B cell (primary cell): ENCODE results near the gene IL25. TPM values are rescaled to one million over a fixed set of nuclear protein-coding genes. Genes with fewer than 3 reads are reported as not detected.

Source experiments
- ATAC-seq: fragments of 200-7000 bp; cut with Tn5 transposase; one replicate; pipeline ENCODE4 v1.10.0; 2021; ENCODE audit warnings: low read depth, mild to moderate bottlenecking, moderate number of reproducible peaks, moderate library complexity
- CTCF ChIA-PET: fragments of 350-600 bp; sonication (Branson Sonifier 250); formaldehyde crosslinking; loops from one replicate; lab custom pipeline; 2021; ENCODE audit warnings: antibody characterized with exemption, inconsistent platforms; lab: Charles Lee
- POLR2A ChIA-PET: fragments of 350-600 bp; sonication (Branson Sonifier 250); formaldehyde crosslinking; loops from one replicate; lab custom pipeline; 2021; ENCODE audit warnings: antibody characterized with exemption; lab: Charles Lee
- DNase-seq: peaks from one replicate; pipeline ENCODE4 v3.0.0; 2013
- H2AFZ ChIP-seq: 2 replicates; pipeline ENCODE4 v1.6.1; 2012; ENCODE audit warnings: mild to moderate bottlenecking, low read depth, low read length; ENCODE audit not compliant: insufficient read depth, poor library complexity, severe bottlenecking
- H3K27ac ChIP-seq, 2 donors: 1 replicate in 1 of 2; 2 replicates in 1 of 2; pipeline ENCODE4 v1.5.1; 2012 to 2013; ENCODE audit warnings: low read length in 2 of 2, mild to moderate bottlenecking in 2 of 2, moderate library complexity in 1 of 2
- H3K27me3 ChIP-seq, 4 experiments: fragments of 200-600 bp in 1 of 4; sonication (generic) in 1 of 4; replicated peaks in 1 of 4; 1 replicate in 2 of 4; 2 replicates in 2 of 4; pipeline versions ENCODE4 v1.6.1 to v1.7.0; 2013 to 2016; ENCODE audit warnings: low read length in 3 of 4, mild to moderate bottlenecking in 2 of 4, mixed read lengths in 1 of 4, moderate library complexity in 1 of 4; ENCODE audit not compliant: insufficient read depth in 4 of 4, control insufficient read depth in 3 of 4; ENCODE audit errors: control extremely low read depth in 1 of 4
- H3K36me3 ChIP-seq, 2 experiments: replicated peaks in 1 of 2; 1 replicate in 1 of 2; 2 replicates in 1 of 2; pipeline versions ENCODE4 v1.6.1 to v1.7.1; 2013; ENCODE audit warnings: low read length in 1 of 2; ENCODE audit not compliant: insufficient read depth in 2 of 2, control insufficient read depth in 1 of 2; ENCODE audit errors: control extremely low read depth in 1 of 2, extremely low read depth in 1 of 2
- H3K4me1 ChIP-seq, 2 donors: fragments of 200-600 bp in 1 of 2; sonication (generic) in 1 of 2; 1 replicate in 1 of 2; 2 replicates in 1 of 2; pipeline versions ENCODE4 v1.5.1 to v1.6.1; 2013 to 2017; ENCODE audit warnings: low read length in 2 of 2; ENCODE audit not compliant: control insufficient read depth in 2 of 2, insufficient read depth in 2 of 2
- H3K4me2 ChIP-seq: replicated peaks from 2 replicates; pipeline ENCODE3; 2012; ENCODE audit warnings: mild to moderate bottlenecking, low read depth, low read length; ENCODE audit not compliant: poor library complexity, severe bottlenecking
- H3K4me3 ChIP-seq, 5 experiments: fragments of 200-600 bp in 1 of 5; sonication (generic) in 1 of 5; 1 replicate in 3 of 5; 2 replicates in 2 of 5; pipeline versions ENCODE4 v1.5.1 to v1.7.0; 2011 to 2016; ENCODE audit warnings: low read length in 4 of 5, mild to moderate bottlenecking in 4 of 5, low read depth in 2 of 5, control low read depth in 1 of 5, moderate library complexity in 1 of 5; ENCODE audit not compliant: insufficient read depth in 1 of 5; ENCODE audit errors: control extremely low read depth in 1 of 5, extremely low read depth in 1 of 5
- H3K79me2 ChIP-seq: fragments of 200-600 bp; sonication (generic); one replicate; pipeline ENCODE4 v1.6.0; 2016; ENCODE audit warnings: low read length; ENCODE audit not compliant: control insufficient read depth, insufficient read depth
- H3K9ac ChIP-seq: fragments of 200-600 bp; sonication (generic); 2 replicates; pipeline ENCODE4 v1.6.1; 2017; ENCODE audit warnings: mild to moderate bottlenecking, low read length, moderate library complexity
- H3K9me3 ChIP-seq, 3 donors: one replicate each; pipeline versions ENCODE4 v1.6.1 to v1.7.1; 2013; ENCODE audit warnings: low read length in 2 of 3; ENCODE audit not compliant: control insufficient read depth in 2 of 3, insufficient read depth in 1 of 3; ENCODE audit errors: control extremely low read depth in 1 of 3
- H4K20me1 ChIP-seq: 2 replicates; pipeline ENCODE4 v1.6.0; 2012; ENCODE audit warnings: mild to moderate bottlenecking, low read length; ENCODE audit not compliant: insufficient read depth, control insufficient read depth, poor library complexity, severe bottlenecking
- H3K27ac Mint-ChIP-seq: one replicate; pipeline ENCODE4 v1.8.0; 2021; ENCODE audit warnings: mixed read lengths
- H3K27me3 Mint-ChIP-seq: one replicate; pipeline ENCODE4 v1.8.0; 2021; ENCODE audit warnings: mixed read lengths
- H3K4me1 Mint-ChIP-seq: one replicate; pipeline ENCODE4 v1.8.0; 2021; ENCODE audit warnings: mixed read lengths
- H3K4me3 Mint-ChIP-seq: one replicate; pipeline ENCODE4 v1.8.0; 2021; ENCODE audit warnings: mixed read lengths
- H3K9me3 Mint-ChIP-seq: one replicate; pipeline ENCODE4 v1.8.0; 2022; ENCODE audit warnings: mixed read lengths; ENCODE audit not compliant: insufficient read depth
- EZH2 ChIP-seq: IDR thresholded peaks from 2 replicates; pipeline ENCODE4 v1.6.1; 2012; ENCODE audit warnings: borderline replicate concordance, low read depth, mild to moderate bottlenecking, moderate library complexity, low read length; ENCODE audit not compliant: insufficient read depth, poor library complexity, severe bottlenecking
- WGBS: methylation state at CpG from one replicate; pipeline ENCODE4 v1.1.5; 2013; ENCODE audit warnings: missing lambda C conversion rate; ENCODE audit not compliant: insufficient coverage; 5-methylcytosine and 5-hydroxymethylcytosine counted together
- intact Hi-C: fragments of 100-400 bp; cut with micrococcal nuclease; formaldehyde crosslinking; loops from one replicate; pipeline ENCODE4 v1.10.0; 2022
- polyA plus RNA-seq: library from polyadenylated mRNA; depleted of rRNA; stranded (reverse); fragments of >200 nt; gene quantifications from 2 replicates; pipeline ENCODE4 v1.2.3, GENCODE V29; 2012
- total RNA-seq, 2 donors: library from RNA; stranded (reverse); fragments of 120-200 nt in 1 of 2; gene quantifications; 1 replicate in 1 of 2; 2 replicates in 1 of 2; pipeline versions ENCODE4 v1.2.3 to v1.2.4, GENCODE V29; 2013 to 2022
- TF ChIP-seq, protein P1 (sequence below): fragments of 200-600 bp; IDR thresholded peaks from one replicate; pipeline ENCODE4 v1.8.0; 2022; ENCODE audit warnings: antibody characterized with exemption, mild to moderate bottlenecking

IL25 gene
- total and polyA plus RNA-seq, 2 donors (not counting 1 experiment from before 2014, with no cell fraction given) = not detected

DNA sequence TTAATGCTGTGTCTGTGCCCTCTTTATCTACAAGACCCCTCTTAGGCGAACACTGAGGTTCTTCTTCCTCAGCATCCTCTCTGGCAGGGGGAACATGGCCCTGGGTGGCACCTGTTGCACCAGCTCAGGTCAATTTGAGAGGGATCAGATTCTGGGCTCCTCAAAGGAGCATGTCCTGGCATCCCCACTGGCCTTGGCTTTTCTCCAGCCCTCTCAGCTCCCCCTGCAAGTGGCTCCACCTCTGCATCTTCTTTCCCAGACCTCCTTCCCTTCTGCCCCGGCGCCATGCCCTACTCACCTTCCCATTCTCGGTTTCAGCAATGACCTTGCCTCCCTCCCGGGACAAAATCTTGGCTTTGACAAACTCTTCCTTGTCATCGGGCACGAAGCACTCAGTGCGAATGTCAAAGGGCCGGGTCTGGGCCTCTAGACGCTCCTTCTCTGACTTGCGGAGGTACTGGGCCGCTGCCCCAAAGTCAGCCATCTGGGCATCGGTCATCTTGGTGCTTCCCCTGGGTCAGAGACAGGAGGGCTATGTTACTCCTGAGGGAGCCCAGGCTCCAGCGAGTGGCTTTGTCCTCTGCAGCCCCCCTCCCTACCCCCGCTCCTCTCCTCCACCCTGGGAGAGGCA, 34.2 kb downstream of the IL25 start:
- Histone ChIP-seq H3K4me3 (no peak overlapping the region), H3K27me3 (peaks cover 0 to 43% (median 15%) of the 10 kb centered on the region in 4 experiments), H4K20me1 (no peaks in the 10 kb centered on the region), H3K36me3 (no peaks in the 10 kb centered on the region), H3K4me2 (no peak overlapping the region), H3K79me2 (no peaks in the 10 kb centered on the region), H2AFZ (no peak overlapping the region), H3K9me3 (no peaks in the 10 kb centered on the region), H3K27ac (no peak overlapping the region), H3K4me1 (peaks cover 4 to 12% of the 10 kb centered on the region in 2 donors), H3K9ac (no peak overlapping the region)
- peaks cover 70% of the 10 kb centered on the region for H3K27me3 Mint-ChIP-seq
- H3K27ac Mint-ChIP-seq = no peak overlapping the region
- ATAC-seq (no peak), DNase-seq (no peak)
- no peaks in the 10 kb centered on the region for H3K9me3 Mint-ChIP-seq
- POLR2A ChIA-PET = no interaction called here
- H3K4me1 Mint-ChIP-seq = peaks cover 18% of the 10 kb centered on the region
- intact Hi-C loops = no loop called here
- CTCF ChIA-PET = interaction anchor here (0.8 kb wide), 1 partner anchor 72 kb away, joined by 3 read pairs; no protein-coding TSS in a partner anchor
- H3K4me3 Mint-ChIP-seq = no peak overlapping the region
- TF ChIP-seq, protein P1, sequence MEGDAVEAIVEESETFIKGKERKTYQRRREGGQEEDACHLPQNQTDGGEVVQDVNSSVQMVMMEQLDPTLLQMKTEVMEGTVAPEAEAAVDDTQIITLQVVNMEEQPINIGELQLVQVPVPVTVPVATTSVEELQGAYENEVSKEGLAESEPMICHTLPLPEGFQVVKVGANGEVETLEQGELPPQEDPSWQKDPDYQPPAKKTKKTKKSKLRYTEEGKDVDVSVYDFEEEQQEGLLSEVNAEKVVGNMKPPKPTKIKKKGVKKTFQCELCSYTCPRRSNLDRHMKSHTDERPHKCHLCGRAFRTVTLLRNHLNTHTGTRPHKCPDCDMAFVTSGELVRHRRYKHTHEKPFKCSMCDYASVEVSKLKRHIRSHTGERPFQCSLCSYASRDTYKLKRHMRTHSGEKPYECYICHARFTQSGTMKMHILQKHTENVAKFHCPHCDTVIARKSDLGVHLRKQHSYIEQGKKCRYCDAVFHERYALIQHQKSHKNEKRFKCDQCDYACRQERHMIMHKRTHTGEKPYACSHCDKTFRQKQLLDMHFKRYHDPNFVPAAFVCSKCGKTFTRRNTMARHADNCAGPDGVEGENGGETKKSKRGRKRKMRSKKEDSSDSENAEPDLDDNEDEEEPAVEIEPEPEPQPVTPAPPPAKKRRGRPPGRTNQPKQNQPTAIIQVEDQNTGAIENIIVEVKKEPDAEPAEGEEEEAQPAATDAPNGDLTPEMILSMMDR = no peak
- TF ChIP-seq EZH2 = no peak
- 95% methylated on average over 14 of the region's 15 CpGs for WGBS

DNA sequence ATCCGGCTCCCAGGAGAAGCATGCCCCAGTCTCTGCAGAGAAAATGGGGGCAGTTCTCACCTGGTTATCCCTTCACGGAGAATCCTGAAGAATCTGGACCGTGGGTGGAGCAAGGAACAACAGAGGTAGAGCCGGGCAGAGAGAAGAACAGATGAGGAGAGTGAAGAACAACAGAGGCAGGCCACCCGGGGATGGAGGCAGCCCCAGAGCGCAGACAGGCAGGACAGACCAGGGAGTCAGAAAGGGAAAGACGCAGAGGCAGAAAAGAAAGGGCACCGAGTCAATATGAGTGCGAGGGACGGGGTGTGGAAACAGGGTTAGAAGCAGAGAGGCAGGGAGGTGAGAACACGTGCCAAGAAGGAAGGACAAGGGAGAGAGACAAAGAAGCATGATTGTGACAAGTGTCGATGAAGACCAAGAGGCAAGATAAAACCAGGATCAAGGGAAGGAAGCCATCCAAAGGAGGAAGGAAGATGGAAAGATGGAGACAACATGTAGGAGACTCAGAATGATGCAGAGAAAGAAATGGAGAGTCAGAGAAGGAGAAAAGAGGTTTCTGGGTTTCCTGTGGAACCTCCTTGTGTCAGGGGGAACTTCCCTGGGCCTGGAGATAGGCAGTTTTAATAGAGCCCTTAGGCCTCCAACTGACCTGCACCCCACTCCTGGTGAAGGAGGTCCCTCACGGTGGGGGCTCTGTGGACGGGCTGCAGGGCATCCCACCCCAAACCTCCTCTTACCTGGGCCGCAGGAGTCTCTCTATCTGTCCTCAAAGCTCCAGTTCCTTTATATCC, 35.1 kb downstream of the IL25 start, which contains the start of gene MYH6:
Gene MYH6 (minus strand): TSS at position 758 of the 791 bp plus-strand sequence. CDS start 1,050 bp downstream, outside the sequence.
- TF ChIP-seq EZH2 = no peak
- TF ChIP-seq, protein P1 = no peak
- H3K4me3 Mint-ChIP-seq = no peak within 1 kb of the TSS

More for the DNA sequence above, 35.1 kb downstream of the IL25 start, which contains the start of gene MYH6:
- no peak within 1 kb of the TSS for H2AFZ ChIP-seq
- ChIA-PET CTCF (no interaction called here), POLR2A (no interaction called here)
- no peak within 1 kb of the TSS for H3K9ac ChIP-seq
- DNase-seq (no peak), ATAC-seq (no peak)
- intact Hi-C loops = no loop called here
- no peaks in the 10 kb centered on the region for H4K20me1 ChIP-seq
- H3K79me2 ChIP-seq = no peaks in the 10 kb centered on the region
- Mint-ChIP-seq H3K4me1 (peaks cover 18% of the 10 kb centered on the region), H3K27me3 (peaks cover 76% of the 10 kb centered on the region), H3K27ac (no peak within 1 kb of the TSS), H3K9me3 (no peaks in the 10 kb centered on the region)
- H3K4me2 ChIP-seq = no peak within 1 kb of the TSS
- peaks cover 4 to 12% of the 10 kb centered on the region in 2 donors for H3K4me1 ChIP-seq
- 81% methylated on average over 14 of the region's 15 CpGs for WGBS
- H3K27ac ChIP-seq = no peak within 1 kb of the TSS
- no peak within 1 kb of the TSS for H3K4me3 ChIP-seq
- no peaks in the 10 kb centered on the region for H3K36me3 ChIP-seq
- H3K9me3 ChIP-seq = no peaks in the 10 kb centered on the region
- peaks cover 0 to 40% (median 17%) of the 10 kb centered on the region in 4 experiments for H3K27me3 ChIP-seq
